Lung (tissue), 12 donors: ENCODE data around the gene GUCA1C. TPM values are rescaled to one million over a fixed set of nuclear protein-coding genes. Genes with fewer than 3 reads are reported as not detected.

ENCODE experiments used
- ATAC-seq: fragments of 200-7000 bp; cut with Tn5 transposase; one replicate; pipeline ENCODE4 v1.9.1; 2020; ENCODE audit warnings: moderate number of reproducible peaks; ENCODE audit not compliant: insufficient read depth, low FRiP score
- DNase-seq, 3 donors: peaks; one replicate each; pipeline ENCODE4 v3.0.0-alpha.2; 2013 to 2017
- H3K27ac ChIP-seq, 2 donors: one replicate each; pipeline ENCODE4 v1.5.1; 2013; ENCODE audit warnings: mild to moderate bottlenecking in 2 of 2, moderate library complexity in 2 of 2, control low read depth in 1 of 2, inconsistent platforms in 1 of 2, low read depth in 1 of 2, low read length in 1 of 2
- H3K27me3 ChIP-seq, 3 donors: one replicate each; pipeline ENCODE4 v1.5.1; 2013; ENCODE audit warnings: low read length in 2 of 3; ENCODE audit not compliant: control insufficient read depth in 3 of 3, insufficient read depth in 3 of 3
- H3K36me3 ChIP-seq, 4 donors: one replicate each; pipeline ENCODE4 v1.5.1; 2013; ENCODE audit warnings: low read length in 4 of 4, mild to moderate bottlenecking in 1 of 4, moderate library complexity in 1 of 4; ENCODE audit not compliant: control insufficient read depth in 4 of 4, insufficient read depth in 4 of 4
- H3K4me1 ChIP-seq, 5 donors: one replicate each; pipeline ENCODE4 v1.5.1; 2013; ENCODE audit warnings: low read length in 5 of 5, mild to moderate bottlenecking in 2 of 5, moderate library complexity in 1 of 5; ENCODE audit not compliant: control insufficient read depth in 5 of 5, insufficient read depth in 5 of 5
- H3K4me3 ChIP-seq: one replicate; pipeline ENCODE4 v1.5.1; 2013; ENCODE audit warnings: mild to moderate bottlenecking, control low read depth, moderate library complexity
- H3K9ac ChIP-seq, 2 donors: one replicate each; pipeline ENCODE4 v1.5.1; 2013; ENCODE audit warnings: low read length in 2 of 2, control low read depth in 1 of 2; ENCODE audit not compliant: insufficient read depth in 1 of 2
- H3K9me3 ChIP-seq, 4 donors: one replicate each; pipeline ENCODE4 v1.5.1; 2013; ENCODE audit warnings: low read length in 3 of 4, mild to moderate bottlenecking in 1 of 4, moderate library complexity in 1 of 4; ENCODE audit not compliant: control insufficient read depth in 4 of 4, insufficient read depth in 3 of 4
- WGBS, 2 donors: extraction: QIAGEN DNeasy Blood & Tissue Kit; methylation state at CpG; one replicate each; pipeline ENCODE4 v1.1.7; 2013; 5-methylcytosine and 5-hydroxymethylcytosine counted together
- polyA plus RNA-seq, 2 donors: library from polyadenylated mRNA; stranded (reverse); fragments of 200-250 nt; gene quantifications; one replicate each; pipeline ENCODE4 v1.2.1, GENCODE V29; 2013
- total RNA-seq, 2 donors: library from RNA; depleted of rRNA in 1 of 2; stranded (reverse); fragments of >200 nt in 1 of 2; gene quantifications; one replicate each; pipeline ENCODE4 v1.2.1, GENCODE V29; 2014 to 2021
- TF ChIP-seq, protein P1 (sequence below): IDR thresholded peaks from 2 replicates; pipeline ENCODE4 v1.5.1; 2012; ENCODE audit warnings: mild to moderate bottlenecking; ENCODE audit errors: control extremely low read depth, extremely low read depth
- donor health status: control.
- donor health status: control.
- donor health status: Bipolar disorder and iron deficiency.
- donor health status: healthy.
- donor health status: DM: yes; HTN: yes; CAD: no.

The GUCA1C gene
- total and polyA plus RNA-seq, 4 donors = not detected

DNA sequence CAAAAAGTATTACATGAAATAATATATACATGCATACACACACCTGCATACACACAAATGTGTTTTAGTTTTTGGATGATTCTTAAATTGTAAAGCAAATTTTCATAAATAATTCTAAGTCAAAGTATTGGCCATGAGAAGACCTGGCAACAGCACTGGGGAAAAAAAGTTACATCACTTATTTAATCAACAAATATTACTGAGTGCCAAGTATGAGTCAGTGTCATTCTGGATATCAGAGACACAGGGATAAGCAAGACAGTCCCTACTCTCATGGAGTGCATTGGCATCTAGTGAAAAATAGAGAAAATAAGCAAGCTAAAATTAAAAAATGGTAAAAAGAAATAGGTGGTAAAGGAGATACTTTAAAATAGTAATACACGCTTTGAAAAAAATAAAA, 29.4 kb upstream of the GUCA1C start:
- DNase-seq = no peak
- Histone ChIP-seq H3K36me3 (no peaks in the 10 kb centered on the region), H3K4me3 (no peak overlapping the region), H3K27ac (no peak overlapping the region), H3K9me3 (no peaks in the 10 kb centered on the region), H3K9ac (no peak overlapping the region), H3K27me3 (peaks cover 0 to 6% (median 2%) of the 10 kb centered on the region in 3 donors), H3K4me1 (peaks cover 0 to 5% (median 0%) of the 10 kb centered on the region in 5 donors)
- ATAC-seq = no peak
- TF ChIP-seq, protein P1, sequence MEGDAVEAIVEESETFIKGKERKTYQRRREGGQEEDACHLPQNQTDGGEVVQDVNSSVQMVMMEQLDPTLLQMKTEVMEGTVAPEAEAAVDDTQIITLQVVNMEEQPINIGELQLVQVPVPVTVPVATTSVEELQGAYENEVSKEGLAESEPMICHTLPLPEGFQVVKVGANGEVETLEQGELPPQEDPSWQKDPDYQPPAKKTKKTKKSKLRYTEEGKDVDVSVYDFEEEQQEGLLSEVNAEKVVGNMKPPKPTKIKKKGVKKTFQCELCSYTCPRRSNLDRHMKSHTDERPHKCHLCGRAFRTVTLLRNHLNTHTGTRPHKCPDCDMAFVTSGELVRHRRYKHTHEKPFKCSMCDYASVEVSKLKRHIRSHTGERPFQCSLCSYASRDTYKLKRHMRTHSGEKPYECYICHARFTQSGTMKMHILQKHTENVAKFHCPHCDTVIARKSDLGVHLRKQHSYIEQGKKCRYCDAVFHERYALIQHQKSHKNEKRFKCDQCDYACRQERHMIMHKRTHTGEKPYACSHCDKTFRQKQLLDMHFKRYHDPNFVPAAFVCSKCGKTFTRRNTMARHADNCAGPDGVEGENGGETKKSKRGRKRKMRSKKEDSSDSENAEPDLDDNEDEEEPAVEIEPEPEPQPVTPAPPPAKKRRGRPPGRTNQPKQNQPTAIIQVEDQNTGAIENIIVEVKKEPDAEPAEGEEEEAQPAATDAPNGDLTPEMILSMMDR = no peak
- WGBS, 2 donors = 91 to 94% methylated on average over 1 of the region's 1 CpG

DNA sequence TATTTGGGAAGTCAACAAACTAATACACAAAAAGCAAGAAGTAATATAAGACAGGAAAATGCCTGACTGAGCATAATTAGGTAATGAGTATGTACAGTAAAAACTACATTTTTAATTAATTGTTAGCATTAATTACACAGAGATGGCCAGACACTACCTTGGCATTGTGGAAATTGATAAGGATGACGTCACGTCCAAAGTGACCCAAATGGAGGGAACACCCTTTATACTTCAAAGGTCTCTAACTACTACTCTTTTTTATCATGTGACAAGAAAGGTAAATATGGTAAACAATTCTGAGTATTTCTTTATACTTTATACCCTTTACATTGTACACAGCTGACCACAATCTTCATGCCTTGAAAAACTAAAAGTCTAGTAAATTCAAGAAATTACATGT, 22.4 kb upstream of the GUCA1C start:
- no peak for ATAC-seq
- H3K36me3 ChIP-seq = no peaks in the 10 kb centered on the region
- 43 to 94% methylated on average over 2 of the region's 2 CpGs for WGBS, 2 donors
- no peak overlapping the region for H3K9ac ChIP-seq
- H3K4me3 ChIP-seq = no peak overlapping the region
- no peaks in the 10 kb centered on the region for H3K9me3 ChIP-seq
- TF ChIP-seq, protein P1 = no peak
- DNase-seq = no peak
- no peaks in the 10 kb centered on the region for H3K27me3 ChIP-seq
- no peak overlapping the region for H3K27ac ChIP-seq
- H3K4me1 ChIP-seq = peaks cover 0 to 5% (median 0%) of the 10 kb centered on the region in 5 donors

DNA sequence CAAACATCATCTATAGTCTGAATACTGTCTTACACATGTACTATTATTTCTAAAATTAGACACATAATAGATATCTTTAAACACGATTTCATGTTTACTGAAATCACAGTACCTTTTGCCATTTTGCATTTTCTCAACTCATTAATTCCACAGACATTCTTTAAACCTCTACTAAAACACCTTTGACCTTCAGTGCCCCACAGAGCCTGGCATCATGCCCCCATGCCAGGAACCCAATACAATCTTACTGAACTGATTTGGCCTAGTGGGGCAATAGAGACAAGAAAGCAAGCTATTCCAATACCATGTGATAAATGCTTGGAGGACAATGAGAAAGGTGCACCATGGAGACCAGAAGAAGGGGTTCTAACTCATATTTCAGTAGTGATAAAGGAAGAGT, 19.3 kb upstream of the GUCA1C start:
- Histone ChIP-seq H3K27me3 (no peaks in the 10 kb centered on the region), H3K4me3 (no peak overlapping the region), H3K36me3 (no peaks in the 10 kb centered on the region), H3K27ac (no peak overlapping the region), H3K9me3 (no peaks in the 10 kb centered on the region), H3K4me1 (no peaks in the 10 kb centered on the region), H3K9ac (no peak overlapping the region)
- ATAC-seq (no peak), DNase-seq (no peak)
- 77 to 79% methylated on average over 1 of the region's 1 CpG for WGBS, 2 donors
- TF ChIP-seq, protein P1 = no peak

DNA sequence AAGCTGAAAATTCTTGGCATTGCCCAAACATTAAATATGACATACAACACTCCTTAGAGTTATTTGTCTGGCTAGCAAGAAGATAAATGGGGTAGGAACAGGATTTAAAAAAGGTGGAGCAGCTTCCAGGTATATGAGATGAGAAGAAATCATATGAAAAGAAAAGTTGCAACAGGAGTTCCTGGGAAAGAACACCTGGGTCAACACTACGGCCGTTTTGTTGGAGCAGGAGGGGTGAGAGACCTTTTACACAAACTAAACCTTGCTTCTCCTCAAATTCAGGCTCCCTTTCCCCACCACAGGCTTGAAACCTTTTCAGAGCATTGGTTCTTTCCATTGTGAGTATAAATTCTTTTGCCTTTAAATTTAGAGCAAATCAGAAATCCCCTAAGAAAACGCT, 18.8 kb upstream of the GUCA1C start:
- no peak overlapping the region for H3K27ac ChIP-seq
- no peak for ATAC-seq
- TF ChIP-seq, protein P1 = no peak
- no peak for DNase-seq
- H3K9ac ChIP-seq = no peak overlapping the region
- H3K4me3 ChIP-seq = no peak overlapping the region
- no peaks in the 10 kb centered on the region for H3K4me1 ChIP-seq
- H3K9me3 ChIP-seq = no peaks in the 10 kb centered on the region
- H3K36me3 ChIP-seq = no peaks in the 10 kb centered on the region
- WGBS, 2 donors = 78 to 88% methylated on average over 3 of the region's 3 CpGs
- H3K27me3 ChIP-seq = no peaks in the 10 kb centered on the region
